Muscle layer of colon (tissue), 2 donors: ENCODE data around the gene SEMA3E.

ENCODE experiments used
- H3K27ac ChIP-seq: one replicate; pipeline ENCODE4 v1.7.0; 2013; ENCODE audit warnings: low read depth, mild to moderate bottlenecking, low read length, moderate library complexity
- H3K27me3 ChIP-seq, 2 donors: one replicate each; pipeline ENCODE4 v1.7.0; 2013; ENCODE audit warnings: low read length in 2 of 2, mild to moderate bottlenecking in 2 of 2; ENCODE audit not compliant: insufficient read depth in 2 of 2, control insufficient read depth in 1 of 2
- H3K36me3 ChIP-seq: one replicate; pipeline ENCODE4 v1.7.0; 2013; ENCODE audit warnings: mild to moderate bottlenecking, low read length; ENCODE audit not compliant: insufficient read depth
- H3K4me1 ChIP-seq: one replicate; pipeline ENCODE4 v1.7.0; 2013; ENCODE audit warnings: mild to moderate bottlenecking, low read length; ENCODE audit not compliant: insufficient read depth
- H3K4me3 ChIP-seq, 2 donors: one replicate each; pipeline ENCODE4 v1.7.0; 2013; ENCODE audit warnings: low read length in 2 of 2, low read depth in 1 of 2, mild to moderate bottlenecking in 1 of 2, moderate library complexity in 1 of 2
- H3K9ac ChIP-seq: one replicate; pipeline ENCODE4 v1.7.0; 2013; ENCODE audit warnings: low read length
- H3K9me3 ChIP-seq: one replicate; pipeline ENCODE4 v1.7.0; 2013; ENCODE audit warnings: mild to moderate bottlenecking, low read length
- donor health status: abdominal sarcoma.
- donor health status: Adenocarcinoma of cecum.

SEMA3E gene

GRCh38 chr7:83514977-83515376 is 134.0 kb downstream of the SEMA3E start:
- Histone ChIP-seq H3K27ac (no peak overlapping the region), H3K4me3 (no peak overlapping the region), H3K9me3 (no peaks in the 10 kb centered on the region), H3K36me3 (no peaks in the 10 kb centered on the region), H3K27me3 (no peaks in the 10 kb centered on the region), H3K9ac (no peak overlapping the region), H3K4me1 (no peaks in the 10 kb centered on the region)

DNA sequence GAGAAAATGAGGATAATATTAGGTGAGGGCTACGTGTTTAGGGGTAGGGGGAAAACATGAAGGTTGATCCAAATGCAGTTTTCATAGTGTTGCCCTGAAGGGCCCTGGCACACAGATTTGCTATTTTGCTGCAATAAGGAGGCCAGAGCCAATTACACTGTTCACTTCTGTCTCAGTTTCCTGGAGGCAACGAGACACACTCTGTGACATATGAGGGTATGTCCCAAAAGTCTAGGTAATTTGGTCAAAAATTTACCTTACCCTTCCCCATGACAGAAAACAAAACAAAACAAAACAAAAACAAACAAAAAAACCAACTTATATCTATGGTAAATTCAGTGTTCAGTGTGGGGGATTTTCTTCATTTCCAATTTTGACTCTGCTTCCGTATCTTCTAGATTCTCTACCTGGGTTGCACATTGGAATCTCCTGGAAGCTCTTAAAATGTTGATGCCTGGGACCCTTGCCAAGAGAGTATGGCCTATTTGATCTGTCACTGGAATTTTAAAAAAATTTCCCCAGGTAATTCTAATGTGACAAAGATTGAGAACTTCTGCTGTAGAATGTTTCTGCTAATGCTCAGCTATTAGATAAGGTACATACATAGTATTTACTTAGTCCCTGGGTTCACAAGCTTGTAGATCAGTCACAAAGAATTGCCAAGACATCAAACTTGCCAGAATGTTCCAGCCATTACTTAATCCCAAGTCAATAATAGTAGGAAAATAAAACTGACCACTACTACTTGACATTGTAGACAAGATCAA is 139.5 kb downstream of the SEMA3E start:
- Histone ChIP-seq H3K36me3 (no peaks in the 10 kb centered on the region), H3K27ac (no peak overlapping the region), H3K4me1 (no peaks in the 10 kb centered on the region), H3K9me3 (no peaks in the 10 kb centered on the region), H3K4me3 (no peak overlapping the region), H3K9ac (no peak overlapping the region), H3K27me3 (no peaks in the 10 kb centered on the region)

DNA sequence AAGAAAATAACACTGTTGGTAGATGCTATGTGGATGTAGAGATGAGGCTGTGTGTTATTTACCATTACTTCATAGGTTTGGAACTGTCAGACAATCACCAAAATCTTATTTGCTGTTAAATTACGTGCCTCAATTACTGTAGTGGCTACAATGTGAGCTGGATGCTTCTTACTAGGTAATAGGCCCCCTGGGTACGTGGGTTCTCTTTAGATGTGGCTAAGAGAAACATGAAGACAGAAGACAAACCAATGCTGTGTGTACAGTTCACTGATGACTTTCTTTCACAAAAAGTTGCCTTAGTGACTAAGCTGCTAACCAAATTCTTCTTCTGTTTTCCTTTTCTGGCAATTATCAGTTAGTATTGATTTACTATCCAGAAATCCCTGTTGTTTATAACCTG is 144.6 kb downstream of the SEMA3E start:
- Histone ChIP-seq H3K27me3 (no peaks in the 10 kb centered on the region), H3K4me3 (no peak overlapping the region), H3K27ac (no peak overlapping the region), H3K4me1 (no peaks in the 10 kb centered on the region), H3K36me3 (no peaks in the 10 kb centered on the region), H3K9ac (no peak overlapping the region), H3K9me3 (no peaks in the 10 kb centered on the region)

DNA sequence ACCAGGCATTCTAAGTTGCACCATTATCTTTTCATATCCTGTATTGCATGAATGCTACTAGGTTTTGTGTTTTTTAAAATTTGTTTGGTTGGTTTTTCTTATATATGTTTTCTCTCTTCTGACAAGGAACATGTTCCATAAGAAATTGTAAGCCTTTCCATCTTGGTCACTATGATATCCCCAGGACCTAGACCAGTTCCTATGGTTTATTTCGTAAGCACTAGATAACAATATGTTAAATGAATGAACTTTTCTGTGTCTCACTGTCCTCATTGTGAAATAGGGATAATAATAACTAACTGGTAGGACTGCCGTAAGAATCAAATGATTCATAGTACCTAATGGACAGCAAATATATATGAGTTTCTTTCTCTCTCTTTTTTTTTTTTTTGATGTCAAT is 146.3 kb downstream of the SEMA3E start:
- no peaks in the 10 kb centered on the region for H3K36me3 ChIP-seq
- no peak overlapping the region for H3K9ac ChIP-seq
- H3K27me3 ChIP-seq: no peaks in the 10 kb centered on the region
- H3K9me3 ChIP-seq: no peaks in the 10 kb centered on the region
- no peak overlapping the region for H3K4me3 ChIP-seq
- H3K4me1 ChIP-seq: no peaks in the 10 kb centered on the region
- H3K27ac ChIP-seq: no peak overlapping the region

DNA sequence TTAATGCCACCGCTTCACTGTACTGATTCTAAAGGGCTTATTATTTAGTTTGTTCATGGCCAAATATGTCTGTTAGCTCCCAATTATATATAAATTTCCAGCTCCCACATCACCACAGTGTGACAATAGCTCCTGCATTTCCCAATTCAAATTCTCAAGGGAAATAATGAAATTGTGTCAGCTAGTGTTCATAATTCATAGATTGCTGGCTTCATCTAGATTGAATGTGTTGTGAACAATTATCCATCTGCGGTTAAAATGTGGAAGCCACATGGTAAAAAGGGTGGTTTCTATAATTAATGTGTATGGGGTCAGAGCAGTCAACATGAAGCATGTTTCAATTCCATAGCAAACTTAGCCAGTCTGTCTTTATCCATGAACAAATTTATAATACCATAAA is 154.3 kb downstream of the SEMA3E start:
- no peaks in the 10 kb centered on the region for H3K9me3 ChIP-seq
- H3K4me1 ChIP-seq: no peaks in the 10 kb centered on the region
- H3K27ac ChIP-seq: no peak overlapping the region
- H3K36me3 ChIP-seq: no peaks in the 10 kb centered on the region
- no peak overlapping the region for H3K4me3 ChIP-seq
- no peak overlapping the region for H3K9ac ChIP-seq
- H3K27me3 ChIP-seq: no peaks in the 10 kb centered on the region

GRCh38 chr7:83492802-83493201 is 156.1 kb downstream of the SEMA3E start:
- Histone ChIP-seq H3K9me3 (no peaks in the 10 kb centered on the region), H3K4me3 (no peak overlapping the region), H3K4me1 (no peaks in the 10 kb centered on the region), H3K27ac (no peak overlapping the region), H3K36me3 (no peaks in the 10 kb centered on the region), H3K27me3 (no peaks in the 10 kb centered on the region), H3K9ac (no peak overlapping the region)

GRCh38 chr7:83487801-83488200 is 161.1 kb downstream of the SEMA3E start:
- Histone ChIP-seq H3K27ac (no peak overlapping the region), H3K4me3 (no peak overlapping the region), H3K9me3 (no peaks in the 10 kb centered on the region), H3K9ac (no peak overlapping the region), H3K4me1 (no peaks in the 10 kb centered on the region), H3K36me3 (no peaks in the 10 kb centered on the region), H3K27me3 (no peaks in the 10 kb centered on the region)

GRCh38 chr7:83486957-83487356 is 162.0 kb downstream of the SEMA3E start:
- Histone ChIP-seq H3K27ac (no peak overlapping the region), H3K9ac (no peak overlapping the region), H3K36me3 (no peaks in the 10 kb centered on the region), H3K4me3 (no peak overlapping the region), H3K9me3 (no peaks in the 10 kb centered on the region), H3K4me1 (no peaks in the 10 kb centered on the region), H3K27me3 (no peaks in the 10 kb centered on the region)

DNA sequence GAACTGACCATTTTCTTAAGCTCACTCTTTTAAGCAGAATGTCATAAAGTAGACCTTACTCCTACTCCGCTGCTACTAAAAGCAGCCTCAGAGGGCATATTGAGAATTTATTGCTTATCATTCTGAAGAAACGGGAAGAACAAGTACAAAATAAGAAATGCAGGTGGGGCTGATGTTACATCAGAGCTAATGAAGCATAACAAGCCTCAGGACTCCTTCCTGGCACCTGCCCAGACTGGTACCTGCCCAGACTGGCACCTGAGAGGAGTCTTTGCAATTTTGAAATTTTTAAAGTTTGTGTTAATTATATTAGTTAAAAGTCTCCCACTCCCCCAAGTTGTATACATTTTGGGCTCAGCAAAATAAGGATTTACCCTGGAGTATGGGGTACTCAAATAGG is 162.4 kb downstream of the SEMA3E start:
- H3K27ac ChIP-seq: no peak overlapping the region
- no peaks in the 10 kb centered on the region for H3K27me3 ChIP-seq
- no peaks in the 10 kb centered on the region for H3K4me1 ChIP-seq
- H3K4me3 ChIP-seq: no peak overlapping the region
- H3K36me3 ChIP-seq: no peaks in the 10 kb centered on the region
- H3K9ac ChIP-seq: no peak overlapping the region
- H3K9me3 ChIP-seq: no peaks in the 10 kb centered on the region

GRCh38 chr7:83484826-83485225 is 164.1 kb downstream of the SEMA3E start:
- H3K27me3 ChIP-seq: no peaks in the 10 kb centered on the region
- H3K9me3 ChIP-seq: no peaks in the 10 kb centered on the region
- H3K4me1 ChIP-seq: no peaks in the 10 kb centered on the region
- H3K4me3 ChIP-seq: no peak overlapping the region
- no peak overlapping the region for H3K27ac ChIP-seq
- H3K36me3 ChIP-seq: no peaks in the 10 kb centered on the region
- no peak overlapping the region for H3K9ac ChIP-seq

- Histone ChIP-seq H3K36me3 (no peaks in the 10 kb centered on the region), H3K9me3 (no peaks in the 10 kb centered on the region), H3K27me3 (no peaks in the 10 kb centered on the region), H3K9ac (no peak overlapping the region), H3K4me1 (no peaks in the 10 kb centered on the region), H3K27ac (no peak overlapping the region), H3K4me3 (no peak overlapping the region)
Measured at GRCh38 chr7:83484266-83484665, 164.7 kb downstream of the SEMA3E start.

- no peaks in the 10 kb centered on the region for H3K9me3 ChIP-seq
- no peak overlapping the region for H3K4me3 ChIP-seq
- no peaks in the 10 kb centered on the region for H3K36me3 ChIP-seq
- no peak overlapping the region for H3K9ac ChIP-seq
- H3K4me1 ChIP-seq: no peaks in the 10 kb centered on the region
- H3K27ac ChIP-seq: no peak overlapping the region
- no peaks in the 10 kb centered on the region for H3K27me3 ChIP-seq
Measured at GRCh38 chr7:83478616-83479015, 170.3 kb downstream of the SEMA3E start.
